Erythroblast (primary cell): ENCODE measurements around the gene MED13L.

Source experiments
- GATA1 ChIP-seq: IDR thresholded peaks from 2 replicates; pipeline ENCODE4 v1.6.1; 2011; ENCODE audit warnings: low read depth, mild to moderate bottlenecking, control low read depth, low read length, moderate library complexity
- POLR2A ChIP-seq: IDR thresholded peaks from 2 replicates; pipeline ENCODE4 v1.6.1; 2011; ENCODE audit warnings: mild to moderate bottlenecking, low read length

DNA sequence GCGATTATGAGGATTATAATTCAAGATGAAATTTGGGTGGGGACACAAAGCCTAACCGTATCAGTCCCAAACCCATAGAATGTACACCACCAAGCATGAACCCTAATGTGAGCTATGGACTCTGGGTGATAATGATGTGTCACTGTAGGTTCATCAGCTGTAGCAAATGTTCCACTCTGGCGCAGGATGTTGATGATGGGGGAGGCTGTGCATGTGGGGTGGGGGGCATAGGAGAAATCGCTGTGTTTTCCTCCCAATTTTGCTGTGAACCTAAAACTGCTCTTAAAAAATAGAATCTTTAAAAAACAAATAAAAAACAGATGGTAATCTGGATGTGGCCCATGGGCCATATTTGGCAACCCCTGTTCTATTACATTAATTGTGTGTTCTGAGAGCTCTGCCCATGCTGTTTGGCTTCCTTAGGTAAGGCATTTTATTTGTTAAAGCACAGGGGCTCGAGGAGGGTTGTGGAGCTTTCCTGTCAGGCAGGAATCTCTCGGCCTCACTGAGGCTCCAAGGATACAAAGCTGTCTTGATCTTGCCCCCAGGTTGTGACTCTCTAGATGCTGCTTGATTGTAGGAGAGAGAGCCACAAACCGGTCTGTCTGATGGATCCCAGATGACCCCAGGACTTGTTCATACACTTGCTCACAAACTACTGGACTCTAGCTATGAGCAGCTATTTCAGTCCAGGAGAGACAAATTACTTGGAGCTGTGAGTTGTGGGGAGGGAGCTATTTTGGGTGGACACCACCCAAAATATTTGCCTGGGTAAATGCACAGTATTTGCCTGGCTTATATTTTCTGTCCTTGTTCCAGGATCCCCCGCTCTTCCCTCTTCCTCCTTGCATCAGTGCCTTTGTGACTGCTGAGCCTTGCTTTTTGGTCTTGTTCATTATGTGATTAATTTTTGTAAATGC lies 340.2 kb downstream of the MED13L start:
- no peak for TF ChIP-seq POLR2A
- no peak for TF ChIP-seq GATA1
